ENCODE results near the gene SLC24A3.

Gene SLC24A3

GRCh38 chr20:19557291-19557690, 344.8 kb downstream of the SLC24A3 start:
- no peaks in the 10 kb centered on the region for H3K36me3 ChIP-seq (ENCODE audit: control insufficient read depth in 2 of 2, insufficient read depth in 2 of 2, low read length in 2 of 2)
- no peak overlapping the region for H3K9ac ChIP-seq (ENCODE audit: low read depth in 1 of 2, low read length in 2 of 2)
- no peaks in the 10 kb centered on the region for H3K4me1 ChIP-seq (ENCODE audit: control insufficient read depth in 2 of 2, insufficient read depth in 2 of 2, low read length in 2 of 2)
- H3K9me3 ChIP-seq (ENCODE audit: control insufficient read depth in 2 of 2, low read length in 2 of 2), result no peaks in the 10 kb centered on the region
- H3K27me3 ChIP-seq (ENCODE audit: control insufficient read depth in 2 of 2, insufficient read depth in 2 of 2, low read length in 2 of 2), result no peaks in the 10 kb centered on the region
- H3K27ac ChIP-seq (ENCODE audit: low read depth in 2 of 2, low read length in 2 of 2), result no peak overlapping the region
- no peak overlapping the region for H3K4me3 ChIP-seq (ENCODE audit: low read length in 2 of 2)

- H3K4me3 ChIP-seq (ENCODE audit: low read length in 2 of 2), result no peak overlapping the region
- no peak overlapping the region for H3K9ac ChIP-seq (ENCODE audit: low read depth in 1 of 2, low read length in 2 of 2)
- H3K9me3 ChIP-seq (ENCODE audit: control insufficient read depth in 2 of 2, low read length in 2 of 2), result no peaks in the 10 kb centered on the region
- no peak overlapping the region for H3K27ac ChIP-seq (ENCODE audit: low read depth in 2 of 2, low read length in 2 of 2)
- no peaks in the 10 kb centered on the region for H3K4me1 ChIP-seq (ENCODE audit: control insufficient read depth in 2 of 2, insufficient read depth in 2 of 2, low read length in 2 of 2)
- H3K27me3 ChIP-seq (ENCODE audit: control insufficient read depth in 2 of 2, insufficient read depth in 2 of 2, low read length in 2 of 2), result no peaks in the 10 kb centered on the region
- H3K36me3 ChIP-seq (ENCODE audit: control insufficient read depth in 2 of 2, insufficient read depth in 2 of 2, low read length in 2 of 2), result no peaks in the 10 kb centered on the region
Measured at GRCh38 chr20:19560881-19561480, 348.5 kb downstream of the SLC24A3 start.

- Histone ChIP-seq H3K27ac (ENCODE audit: low read depth in 2 of 2, low read length in 2 of 2) (no peak overlapping the region), H3K4me1 (ENCODE audit: control insufficient read depth in 2 of 2, insufficient read depth in 2 of 2, low read length in 2 of 2) (no peaks in the 10 kb centered on the region), H3K36me3 (ENCODE audit: control insufficient read depth in 2 of 2, insufficient read depth in 2 of 2, low read length in 2 of 2) (no peaks in the 10 kb centered on the region), H3K9ac (ENCODE audit: low read depth in 1 of 2, low read length in 2 of 2) (no peak overlapping the region), H3K9me3 (ENCODE audit: control insufficient read depth in 2 of 2, low read length in 2 of 2) (no peaks in the 10 kb centered on the region), H3K27me3 (ENCODE audit: control insufficient read depth in 2 of 2, insufficient read depth in 2 of 2, low read length in 2 of 2) (no peaks in the 10 kb centered on the region), H3K4me3 (ENCODE audit: low read length in 2 of 2) (no peak overlapping the region)
Measured at GRCh38 chr20:19562426-19562825, 350.0 kb downstream of the SLC24A3 start.

- Histone ChIP-seq H3K36me3 (ENCODE audit: control insufficient read depth in 2 of 2, insufficient read depth in 2 of 2, low read length in 2 of 2) (no peaks in the 10 kb centered on the region), H3K9ac (ENCODE audit: low read depth in 1 of 2, low read length in 2 of 2) (no peak overlapping the region), H3K4me1 (ENCODE audit: control insufficient read depth in 2 of 2, insufficient read depth in 2 of 2, low read length in 2 of 2) (no peaks in the 10 kb centered on the region), H3K9me3 (ENCODE audit: control insufficient read depth in 2 of 2, low read length in 2 of 2) (no peaks in the 10 kb centered on the region), H3K4me3 (ENCODE audit: low read length in 2 of 2) (no peak overlapping the region), H3K27ac (ENCODE audit: low read depth in 2 of 2, low read length in 2 of 2) (no peak overlapping the region), H3K27me3 (ENCODE audit: control insufficient read depth in 2 of 2, insufficient read depth in 2 of 2, low read length in 2 of 2) (no peaks in the 10 kb centered on the region)
Measured at GRCh38 chr20:19564261-19564660, 351.8 kb downstream of the SLC24A3 start.

GRCh38 chr20:19565736-19566135, 353.3 kb downstream of the SLC24A3 start:
- Histone ChIP-seq H3K9ac (ENCODE audit: low read depth in 1 of 2, low read length in 2 of 2) (no peak overlapping the region), H3K9me3 (ENCODE audit: control insufficient read depth in 2 of 2, low read length in 2 of 2) (no peaks in the 10 kb centered on the region), H3K4me3 (ENCODE audit: low read length in 2 of 2) (no peak overlapping the region), H3K27me3 (ENCODE audit: control insufficient read depth in 2 of 2, insufficient read depth in 2 of 2, low read length in 2 of 2) (no peaks in the 10 kb centered on the region), H3K4me1 (ENCODE audit: control insufficient read depth in 2 of 2, insufficient read depth in 2 of 2, low read length in 2 of 2) (no peaks in the 10 kb centered on the region), H3K27ac (ENCODE audit: low read depth in 2 of 2, low read length in 2 of 2) (no peak overlapping the region), H3K36me3 (ENCODE audit: control insufficient read depth in 2 of 2, insufficient read depth in 2 of 2, low read length in 2 of 2) (no peaks in the 10 kb centered on the region)

GRCh38 chr20:19566226-19566945, 353.9 kb downstream of the SLC24A3 start:
- Histone ChIP-seq H3K4me1 (ENCODE audit: control insufficient read depth in 2 of 2, insufficient read depth in 2 of 2, low read length in 2 of 2) (no peaks in the 10 kb centered on the region), H3K9me3 (ENCODE audit: control insufficient read depth in 2 of 2, low read length in 2 of 2) (no peaks in the 10 kb centered on the region), H3K9ac (ENCODE audit: low read depth in 1 of 2, low read length in 2 of 2) (no peak overlapping the region), H3K4me3 (ENCODE audit: low read length in 2 of 2) (no peak overlapping the region), H3K27me3 (ENCODE audit: control insufficient read depth in 2 of 2, insufficient read depth in 2 of 2, low read length in 2 of 2) (no peaks in the 10 kb centered on the region), H3K27ac (ENCODE audit: low read depth in 2 of 2, low read length in 2 of 2) (no peak overlapping the region), H3K36me3 (ENCODE audit: control insufficient read depth in 2 of 2, insufficient read depth in 2 of 2, low read length in 2 of 2) (no peaks in the 10 kb centered on the region)

GRCh38 chr20:19568128-19568527, 355.7 kb downstream of the SLC24A3 start:
- Histone ChIP-seq H3K27ac (ENCODE audit: low read depth in 2 of 2, low read length in 2 of 2) (no peak overlapping the region), H3K9ac (ENCODE audit: low read depth in 1 of 2, low read length in 2 of 2) (no peak overlapping the region), H3K4me1 (ENCODE audit: control insufficient read depth in 2 of 2, insufficient read depth in 2 of 2, low read length in 2 of 2) (no peaks in the 10 kb centered on the region), H3K4me3 (ENCODE audit: low read length in 2 of 2) (no peak overlapping the region), H3K27me3 (ENCODE audit: control insufficient read depth in 2 of 2, insufficient read depth in 2 of 2, low read length in 2 of 2) (no peaks in the 10 kb centered on the region), H3K9me3 (ENCODE audit: control insufficient read depth in 2 of 2, low read length in 2 of 2) (no peaks in the 10 kb centered on the region), H3K36me3 (ENCODE audit: control insufficient read depth in 2 of 2, insufficient read depth in 2 of 2, low read length in 2 of 2) (no peaks in the 10 kb centered on the region)

GRCh38 chr20:19571996-19572395, 359.6 kb downstream of the SLC24A3 start:
- Histone ChIP-seq H3K9ac (ENCODE audit: low read depth in 1 of 2, low read length in 2 of 2) (no peak overlapping the region), H3K27me3 (ENCODE audit: control insufficient read depth in 2 of 2, insufficient read depth in 2 of 2, low read length in 2 of 2) (no peaks in the 10 kb centered on the region), H3K4me1 (ENCODE audit: control insufficient read depth in 2 of 2, insufficient read depth in 2 of 2, low read length in 2 of 2) (no peaks in the 10 kb centered on the region), H3K4me3 (ENCODE audit: low read length in 2 of 2) (no peak overlapping the region), H3K9me3 (ENCODE audit: control insufficient read depth in 2 of 2, low read length in 2 of 2) (no peaks in the 10 kb centered on the region), H3K27ac (ENCODE audit: low read depth in 2 of 2, low read length in 2 of 2) (no peak overlapping the region), H3K36me3 (ENCODE audit: control insufficient read depth in 2 of 2, insufficient read depth in 2 of 2, low read length in 2 of 2) (no peaks in the 10 kb centered on the region)

GRCh38 chr20:19577692-19578091, 365.2 kb downstream of the SLC24A3 start:
- Histone ChIP-seq H3K9ac (ENCODE audit: low read depth in 1 of 2, low read length in 2 of 2) (no peak overlapping the region), H3K4me3 (ENCODE audit: low read length in 2 of 2) (no peak overlapping the region), H3K9me3 (ENCODE audit: control insufficient read depth in 2 of 2, low read length in 2 of 2) (no peaks in the 10 kb centered on the region), H3K36me3 (ENCODE audit: control insufficient read depth in 2 of 2, insufficient read depth in 2 of 2, low read length in 2 of 2) (no peaks in the 10 kb centered on the region), H3K27me3 (ENCODE audit: control insufficient read depth in 2 of 2, insufficient read depth in 2 of 2, low read length in 2 of 2) (no peaks in the 10 kb centered on the region), H3K4me1 (ENCODE audit: control insufficient read depth in 2 of 2, insufficient read depth in 2 of 2, low read length in 2 of 2) (no peaks in the 10 kb centered on the region), H3K27ac (ENCODE audit: low read depth in 2 of 2, low read length in 2 of 2) (no peak overlapping the region)

GRCh38 chr20:19582782-19583181, 370.3 kb downstream of the SLC24A3 start:
- no peak overlapping the region for H3K27ac ChIP-seq (ENCODE audit: low read depth in 2 of 2, low read length in 2 of 2)
- no peak overlapping the region for H3K4me3 ChIP-seq (ENCODE audit: low read length in 2 of 2)
- no peaks in the 10 kb centered on the region for H3K27me3 ChIP-seq (ENCODE audit: control insufficient read depth in 2 of 2, insufficient read depth in 2 of 2, low read length in 2 of 2)
- H3K36me3 ChIP-seq (ENCODE audit: control insufficient read depth in 2 of 2, insufficient read depth in 2 of 2, low read length in 2 of 2), result no peaks in the 10 kb centered on the region
- H3K4me1 ChIP-seq (ENCODE audit: control insufficient read depth in 2 of 2, insufficient read depth in 2 of 2, low read length in 2 of 2), result no peaks in the 10 kb centered on the region
- no peaks in the 10 kb centered on the region for H3K9me3 ChIP-seq (ENCODE audit: control insufficient read depth in 2 of 2, low read length in 2 of 2)
- no peak overlapping the region for H3K9ac ChIP-seq (ENCODE audit: low read depth in 1 of 2, low read length in 2 of 2)
